ENCODE results near the gene CD37. TPM values are rescaled to one million over a fixed set of nuclear protein-coding genes. Genes with fewer than 3 reads are reported as not detected.

The CD37 gene
- polyA plus RNA-seq, 1 of the 3 experiments (the other 2 are of a cell fraction) = not detected

DNA sequence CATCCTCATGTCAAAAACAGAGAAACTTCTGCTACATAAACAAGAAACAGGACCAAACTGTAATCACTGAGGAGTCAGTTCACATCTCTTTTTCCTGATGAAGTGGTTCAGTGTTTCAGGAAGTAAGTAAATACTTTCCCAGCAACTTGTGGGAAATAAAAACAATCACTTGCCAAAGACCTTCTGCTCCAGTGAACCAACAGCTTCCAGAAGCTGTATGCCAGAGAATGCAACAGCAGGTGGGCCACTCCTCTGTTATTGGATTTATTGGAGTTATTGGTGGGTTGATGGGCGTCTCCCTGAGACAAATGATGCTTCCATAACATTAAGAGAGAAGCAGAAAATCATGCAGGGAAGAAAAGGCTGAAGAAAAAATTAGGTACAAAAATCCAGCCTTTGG lies 20.1 kb upstream of the CD37 start:
- H3K9ac ChIP-seq = no peak overlapping the region
- ChIA-PET CTCF (no interaction called here), POLR2A (no interaction called here)
- H3F3A ChIP-seq (replicated peaks; ENCODE audit: insufficient read depth) = no peaks in the 10 kb centered on the region
- no peak for DNase-seq
- H3K79me2 ChIP-seq (ENCODE audit: insufficient read depth) = no peaks in the 10 kb centered on the region
- no peak overlapping the region for H3K4me3 ChIP-seq (ENCODE audit: low read depth in 2 of 2, low read length in 1 of 2)
- H3K27ac ChIP-seq (ENCODE audit: low read depth in 2 of 2, low read length in 1 of 2) = no peak overlapping the region
- H2AFZ ChIP-seq (ENCODE audit: low read depth) = no peak overlapping the region
- H3K9me3 ChIP-seq = peaks cover 10% of the 10 kb centered on the region
- no peaks in the 10 kb centered on the region for H3K27me3 ChIP-seq (ENCODE audit: insufficient read depth)
- no peak for TF ChIP-seq SMC3 (IDR thresholded peaks at IDR 0.05; ENCODE audit: low read depth, low read length)
- no peak for TF ChIP-seq PBX3 (IDR thresholded peaks at IDR 0.05)
- TF ChIP-seq RXRA (IDR thresholded peaks at IDR 0.05; ENCODE audit: borderline replicate concordance, low read depth) = no peak
- no peak for TF ChIP-seq REST (IDR thresholded peaks at IDR 0.05; ENCODE audit: low read depth, low read length)
- TF ChIP-seq NRF1 (IDR thresholded peaks at IDR 0.05; ENCODE audit: low read depth, low read length) = no peak
- no peak for TF ChIP-seq POLR2AphosphoS5 (IDR thresholded peaks at IDR 0.05; ENCODE audit: low read depth, low read length)
- TF ChIP-seq FOSL2 (IDR thresholded peaks at IDR 0.05; ENCODE audit: borderline replicate concordance, low read depth) = no peak
- TF ChIP-seq, protein P1, sequence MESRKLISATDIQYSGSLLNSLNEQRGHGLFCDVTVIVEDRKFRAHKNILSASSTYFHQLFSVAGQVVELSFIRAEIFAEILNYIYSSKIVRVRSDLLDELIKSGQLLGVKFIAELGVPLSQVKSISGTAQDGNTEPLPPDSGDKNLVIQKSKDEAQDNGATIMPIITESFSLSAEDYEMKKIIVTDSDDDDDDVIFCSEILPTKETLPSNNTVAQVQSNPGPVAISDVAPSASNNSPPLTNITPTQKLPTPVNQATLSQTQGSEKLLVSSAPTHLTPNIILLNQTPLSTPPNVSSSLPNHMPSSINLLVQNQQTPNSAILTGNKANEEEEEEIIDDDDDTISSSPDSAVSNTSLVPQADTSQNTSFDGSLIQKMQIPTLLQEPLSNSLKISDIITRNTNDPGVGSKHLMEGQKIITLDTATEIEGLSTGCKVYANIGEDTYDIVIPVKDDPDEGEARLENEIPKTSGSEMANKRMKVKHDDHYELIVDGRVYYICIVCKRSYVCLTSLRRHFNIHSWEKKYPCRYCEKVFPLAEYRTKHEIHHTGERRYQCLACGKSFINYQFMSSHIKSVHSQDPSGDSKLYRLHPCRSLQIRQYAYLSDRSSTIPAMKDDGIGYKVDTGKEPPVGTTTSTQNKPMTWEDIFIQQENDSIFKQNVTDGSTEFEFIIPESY (IDR thresholded peaks at IDR 0.05; ENCODE audit: borderline replicate concordance, low read depth) = no peak
- TF ChIP-seq MAX (IDR thresholded peaks at IDR 0.05; ENCODE audit: low read depth) = no peak
- TF ChIP-seq, protein P2, sequence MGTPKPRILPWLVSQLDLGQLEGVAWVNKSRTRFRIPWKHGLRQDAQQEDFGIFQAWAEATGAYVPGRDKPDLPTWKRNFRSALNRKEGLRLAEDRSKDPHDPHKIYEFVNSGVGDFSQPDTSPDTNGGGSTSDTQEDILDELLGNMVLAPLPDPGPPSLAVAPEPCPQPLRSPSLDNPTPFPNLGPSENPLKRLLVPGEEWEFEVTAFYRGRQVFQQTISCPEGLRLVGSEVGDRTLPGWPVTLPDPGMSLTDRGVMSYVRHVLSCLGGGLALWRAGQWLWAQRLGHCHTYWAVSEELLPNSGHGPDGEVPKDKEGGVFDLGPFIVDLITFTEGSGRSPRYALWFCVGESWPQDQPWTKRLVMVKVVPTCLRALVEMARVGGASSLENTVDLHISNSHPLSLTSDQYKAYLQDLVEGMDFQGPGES (IDR thresholded peaks at IDR 0.05; ENCODE audit: low read depth, low read length) = no peak
- WGBS (ENCODE audit: low lambda C conversion rate) = 32% methylated on average over 1 of the region's 1 CpG
- no peaks in the 10 kb centered on the region for H4K20me1 ChIP-seq (ENCODE audit: insufficient read depth)
- H3K9me2 ChIP-seq = no peaks in the 10 kb centered on the region
- H3K4me2 ChIP-seq = no peak overlapping the region
- no peaks in the 10 kb centered on the region for H3K4me1 ChIP-seq (ENCODE audit: control insufficient read depth in 1 of 2, insufficient read depth in 2 of 2, low read depth in 1 of 2, low read length in 1 of 2)
- peaks cover 0 to 20% of the 10 kb centered on the region in 2 experiments for H3K36me3 ChIP-seq (replicated peaks in 1 of 2; ENCODE audit: control insufficient read depth in 1 of 2, insufficient read depth in 2 of 2, low read length in 1 of 2)

Measured in SK-N-SH (cell line).